NCI-H2081 (cell line): ENCODE measurements around the gene NUDT9.
"Not testable (repeated sequence)": the region's sequence is repeated elsewhere in the genome, so short reads cannot be mapped to it uniquely, and the experiment has no call there.

Source experiments
- DNase-seq, 2 experiments: peaks; one replicate each; lab custom pipeline; 2025; lab: John Stamatoyannopoulos, UW

Gene NUDT9

GRCh38 chr4:87422104-87423052 is at the start of gene NUDT9:
NUDT9 (plus strand) TSS chr4:87422573; CDS start chr4:87422906, 333 bp downstream.
- peak; percentile 86 to 94 for DNase-seq

- no peak for DNase-seq
Measured at GRCh38 chr4:87375719-87376291, 46.6 kb upstream of the NUDT9 start.

GRCh38 chr4:87377816-87378215 is 44.6 kb upstream of the NUDT9 start:
- DNase-seq, result no peak

- no peak for DNase-seq
Measured at GRCh38 chr4:87382116-87382515, 40.3 kb upstream of the NUDT9 start.

GRCh38 chr4:87382931-87383330 is 39.4 kb upstream of the NUDT9 start:
- no peak for DNase-seq

GRCh38 chr4:87384466-87385132 is 37.8 kb upstream of the NUDT9 start:
- DNase-seq, result not testable (repeated sequence)

GRCh38 chr4:87387237-87387636 is 35.1 kb upstream of the NUDT9 start:
- no peak for DNase-seq

- DNase-seq, result no peak
Measured at GRCh38 chr4:87388901-87389300, 33.5 kb upstream of the NUDT9 start.

- DNase-seq, result not testable (repeated sequence)
Measured at GRCh38 chr4:87390055-87390454, 32.3 kb upstream of the NUDT9 start.

- DNase-seq, result no peak
Measured at GRCh38 chr4:87390551-87390890, 31.9 kb upstream of the NUDT9 start.

GRCh38 chr4:87390891-87391575 is 31.3 kb upstream of the NUDT9 start, which contains the start of gene HSD17B11:
HSD17B11 (minus strand) TSS chr4:87391188; CDS start chr4:87391070, 118 bp downstream.
- DNase-seq, result peak; percentile 71 to 90

GRCh38 chr4:87391576-87392054 is 30.8 kb upstream of the NUDT9 start:
- no peak for DNase-seq

- DNase-seq, result no peak
Measured at GRCh38 chr4:87392183-87392582, 30.2 kb upstream of the NUDT9 start.

- not testable (repeated sequence) for DNase-seq
Measured at GRCh38 chr4:87395073-87395472, 27.3 kb upstream of the NUDT9 start.

- not testable (repeated sequence) for DNase-seq
Measured at GRCh38 chr4:87395851-87396250, 26.5 kb upstream of the NUDT9 start.

- no peak for DNase-seq
Measured at GRCh38 chr4:87399148-87399547, 23.2 kb upstream of the NUDT9 start.

- DNase-seq, result no peak
Measured at GRCh38 chr4:87399954-87400353, 22.4 kb upstream of the NUDT9 start.

- not testable (repeated sequence) for DNase-seq
Measured at GRCh38 chr4:87403732-87404131, 18.6 kb upstream of the NUDT9 start.

GRCh38 chr4:87405211-87405820 is 17.1 kb upstream of the NUDT9 start:
- no peak for DNase-seq

- no peak for DNase-seq
Measured at GRCh38 chr4:87406462-87406861, 15.9 kb upstream of the NUDT9 start.

- not testable (repeated sequence) for DNase-seq
Measured at GRCh38 chr4:87406902-87407301, 15.5 kb upstream of the NUDT9 start.
